Effector CD4-positive, alpha-beta T cell (primary cell): ENCODE results near the gene LRRC17.

Experiments
- DNase-seq: peaks from one replicate; pipeline ENCODE4 v3.0.0-alpha.2; 2020

The LRRC17 gene

DNA sequence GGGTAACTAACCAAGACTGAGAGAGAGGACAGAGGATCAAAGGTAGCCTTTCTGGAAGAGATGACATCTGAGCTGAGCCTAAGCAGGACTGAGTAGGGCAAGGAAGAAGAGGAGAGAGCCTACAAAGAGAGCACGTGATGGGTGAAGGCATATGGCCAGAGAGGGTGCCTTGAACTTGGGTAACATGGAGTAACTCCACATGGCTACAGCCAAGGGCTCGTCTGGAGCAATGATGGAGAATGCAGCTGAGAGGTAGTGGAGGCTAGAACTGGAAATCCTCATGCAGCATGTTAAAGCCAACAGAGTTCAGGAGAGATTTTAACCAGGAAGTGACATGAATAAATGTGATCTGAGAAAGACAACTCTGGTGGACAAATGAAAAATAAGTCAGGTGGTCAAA lies 77.8 kb downstream of the LRRC17 start:
- DNase-seq, result no peak

DNA sequence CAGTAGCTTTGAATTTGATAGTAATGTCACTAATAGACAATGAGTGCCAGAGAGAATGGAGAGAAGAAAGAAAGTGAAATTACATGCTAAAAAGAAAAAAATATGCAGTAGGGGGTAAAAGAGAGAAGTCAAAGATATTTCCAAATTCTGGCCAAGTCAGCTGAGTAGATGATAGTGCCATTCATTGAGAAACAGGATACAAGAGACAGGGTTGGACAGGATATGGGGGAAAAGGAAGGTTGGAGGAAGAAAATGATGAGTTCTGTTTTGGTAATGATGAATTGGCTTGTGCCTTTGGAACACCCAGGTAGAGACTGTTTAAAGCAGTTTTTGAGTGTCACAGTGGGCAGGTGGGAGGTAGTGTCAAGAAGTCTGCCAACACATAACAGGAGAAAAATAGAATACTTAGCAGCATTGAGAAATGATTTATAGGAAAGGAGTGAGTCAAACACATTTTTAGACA lies 78.3 kb downstream of the LRRC17 start:
- DNase-seq, result no peak

DNA sequence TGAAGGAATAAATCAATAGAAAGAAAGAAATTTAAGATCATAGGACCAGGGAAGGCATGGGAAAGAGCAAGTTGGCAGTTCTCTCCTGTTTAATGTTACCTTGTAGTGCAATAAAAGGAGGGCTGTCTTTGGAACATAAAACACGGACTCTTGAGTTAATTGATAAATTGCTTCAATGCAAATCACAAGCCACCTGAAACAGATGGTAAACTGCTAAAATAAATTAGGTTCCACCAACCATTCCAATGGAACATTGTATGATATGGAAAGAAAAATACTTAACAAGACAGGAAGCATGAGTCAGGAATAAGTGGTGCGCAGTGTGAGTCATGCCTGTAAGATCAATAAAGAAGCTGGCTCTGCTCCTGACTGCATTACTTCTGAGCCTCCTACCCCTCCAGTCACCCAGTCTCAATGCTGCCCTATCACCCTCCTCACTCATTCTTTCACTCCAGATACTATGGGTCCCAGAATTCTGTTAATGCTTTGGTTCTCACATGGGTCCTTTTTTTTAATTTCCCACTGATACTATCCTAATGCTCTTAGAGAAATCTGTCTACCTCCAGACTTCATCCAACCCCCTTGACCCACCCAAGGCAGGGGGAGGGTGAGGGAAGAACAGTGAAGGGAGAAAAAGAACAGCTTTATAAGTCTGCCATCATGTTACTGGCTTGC lies 78.9 kb downstream of the LRRC17 start:
- no peak for DNase-seq

DNA sequence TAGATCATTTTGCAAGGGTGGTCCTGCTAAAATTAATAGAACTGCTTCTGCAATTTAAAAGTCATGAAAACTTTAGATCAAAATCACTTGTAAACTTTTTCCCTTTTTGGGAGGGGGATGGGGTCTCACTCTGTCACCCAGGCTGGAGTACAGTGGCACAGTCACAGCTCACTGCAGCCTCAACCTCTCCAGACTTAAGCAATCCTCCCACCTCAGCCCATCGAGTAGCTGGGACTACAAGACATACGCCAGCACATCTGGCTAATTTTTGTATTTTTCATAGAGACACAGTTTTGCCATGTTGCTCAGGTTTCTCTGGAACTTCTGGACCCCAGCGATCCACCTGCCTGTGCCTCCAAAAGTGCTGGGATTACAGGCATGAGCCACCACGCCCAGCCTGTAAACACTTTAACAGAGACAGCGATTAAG lies 79.7 kb downstream of the LRRC17 start:
- no peak for DNase-seq

DNA sequence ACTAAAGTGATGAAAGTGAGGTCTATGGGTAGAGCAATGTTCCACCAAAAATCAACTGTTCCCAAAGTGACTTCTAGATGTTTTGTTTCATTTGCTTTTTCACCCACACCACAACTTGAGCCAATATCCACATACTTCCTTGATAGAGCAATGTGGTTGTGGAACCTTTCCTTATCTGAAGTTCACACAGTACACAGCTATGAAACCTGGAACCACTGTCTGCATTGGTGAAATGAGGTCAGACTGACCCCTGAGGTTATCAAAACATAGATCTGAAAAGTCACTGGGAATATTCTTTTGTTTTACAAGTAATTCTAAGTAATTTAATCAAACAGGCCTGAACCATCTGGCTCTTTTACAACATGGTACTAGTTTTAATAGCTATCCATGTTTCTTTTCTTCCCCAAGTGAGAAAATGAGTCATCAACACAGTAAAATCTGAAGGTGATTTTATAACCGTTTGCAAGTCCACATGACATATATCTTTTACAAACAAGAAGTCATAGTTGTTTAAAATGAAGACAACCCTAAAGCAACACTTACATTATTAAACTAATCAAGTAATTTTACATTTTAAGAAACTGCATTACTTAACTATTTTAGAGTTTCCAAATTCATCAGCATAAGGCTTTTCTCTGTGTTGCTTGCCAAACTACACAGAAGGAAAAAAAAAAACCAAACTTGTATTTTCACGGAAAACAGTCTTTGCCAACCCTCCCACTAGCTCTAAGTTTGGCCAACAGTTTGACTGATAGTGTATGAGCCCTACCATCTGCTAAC lies 80.3 kb downstream of the LRRC17 start:
- DNase-seq, result no peak

DNA sequence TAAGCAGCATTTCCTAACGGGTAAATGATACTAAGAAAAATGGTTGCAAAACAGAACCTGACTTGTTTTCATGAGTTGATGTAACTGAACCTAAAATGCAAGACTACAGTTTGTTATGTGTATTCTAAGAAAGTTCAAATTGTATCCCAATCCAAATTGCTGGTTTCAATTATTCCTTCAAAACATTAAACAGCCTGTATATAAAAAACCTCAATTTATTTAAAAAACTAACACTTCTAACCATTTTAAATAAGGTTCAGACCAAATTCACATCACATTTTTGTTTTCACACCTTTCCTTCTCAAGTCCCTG lies 80.9 kb downstream of the LRRC17 start:
- DNase-seq, result no peak

DNA sequence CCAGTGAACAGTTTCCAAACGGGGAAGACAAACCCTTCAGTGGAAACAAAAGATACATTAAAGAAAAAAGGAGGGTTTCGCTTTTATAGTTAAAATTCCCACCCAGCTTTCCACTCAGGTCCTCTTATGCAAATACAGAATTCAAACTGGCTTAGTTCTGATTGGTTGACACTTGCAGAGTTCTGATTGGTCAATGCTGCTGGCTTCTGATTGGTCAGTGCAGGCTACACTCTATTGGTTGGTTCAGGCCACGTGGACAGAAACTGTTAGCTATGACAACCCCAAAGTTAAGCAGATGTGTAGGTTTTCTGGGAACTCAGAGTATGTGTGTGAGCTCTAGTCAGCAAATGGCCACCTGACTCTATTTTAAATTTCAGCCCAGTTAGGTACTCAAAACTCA lies 81.8 kb downstream of the LRRC17 start:
- no peak for DNase-seq
